Body of pancreas (tissue), 4 donors: Measurements from ENCODE around the gene ZBTB16. TPM values are rescaled to one million over a fixed set of nuclear protein-coding genes. Genes with fewer than 3 reads are reported as not detected.

Experiments
- ATAC-seq: fragments of 150-250 bp; one replicate; pipeline ENCODE4 v1.9.1; 2016
- DNase-seq, 4 donors: peaks; one replicate each; pipeline ENCODE4 v3.0.0-alpha.2; 2019
- H3K27ac ChIP-seq, 4 donors: fragments of 200-600 bp; sonication (generic); 1 replicate in 3 of 4; 2 replicates in 1 of 4; pipeline versions ENCODE4 v1.5.1 to v1.6.1; 2016 to 2019; ENCODE audit warnings: mild to moderate bottlenecking in 1 of 4, mixed read lengths in 1 of 4, moderate library complexity in 1 of 4
- H3K27me3 ChIP-seq, 2 donors: fragments of 200-600 bp; sonication (generic); one replicate each; pipeline ENCODE4 v1.6.0; 2016; ENCODE audit warnings: mild to moderate bottlenecking in 1 of 2
- H3K36me3 ChIP-seq, 2 donors: fragments of 200-600 bp; sonication (generic); replicated peaks in 1 of 2; 2 replicates each; pipeline ENCODE4 v1.5.1; 2016; ENCODE audit warnings: low read depth in 2 of 2; ENCODE audit not compliant: insufficient read depth in 1 of 2
- H3K4me1 ChIP-seq: fragments of 200-600 bp; sonication (generic); one replicate; pipeline ENCODE4 v1.6.0; 2016
- H3K4me3 ChIP-seq, 2 donors: fragments of 200-600 bp; sonication (generic); 1 replicate in 1 of 2; 2 replicates in 1 of 2; pipeline ENCODE4 v1.5.1; 2016 to 2019
- H3K9me3 ChIP-seq, 3 donors: fragments of 200-600 bp; sonication (generic); 1 replicate in 2 of 3; 2 replicates in 1 of 3; pipeline ENCODE4 v1.5.1; 2016
- CTCF ChIP-seq, 7 experiments: fragments of 450-650 bp in 4 of 7; fragments of 200-600 bp in 3 of 7; sonication (generic) in 3 of 7; IDR thresholded peaks; one replicate each; pipeline ENCODE4 v1.5.1; 2016 to 2019; ENCODE audit warnings: antibody characterized with exemption in 7 of 7
- POLR2A ChIP-seq, 3 donors: fragments of 450-650 bp; IDR thresholded peaks; one replicate each; pipeline ENCODE4 v1.6.1; 2016; ENCODE audit warnings: antibody characterized with exemption in 3 of 3, mild to moderate bottlenecking in 2 of 3
- WGBS, 2 donors: methylation state at CpG; one replicate each; pipeline ENCODE4 v1.1.5; 2017; 5-methylcytosine and 5-hydroxymethylcytosine counted together
- intact Hi-C: fragments of 100-400 bp; cut with DNase I; formaldehyde crosslinking; loops from one replicate; pipeline ENCODE4 v1.15.1; 2023
- total RNA-seq, 2 donors: library from RNA; depleted of rRNA; stranded (reverse); fragments of >200 nt; gene quantifications; one replicate each; pipeline ENCODE4 v1.1.0, GENCODE V29; 2016

The ZBTB16 gene
- total RNA-seq, 2 donors from 2014 or later, result 96.5 to 150 TPM

- Histone ChIP-seq H3K36me3 (no peaks in the 10 kb centered on the region), H3K4me3 (no peak overlapping the region), H3K27me3 (no peaks in the 10 kb centered on the region), H3K27ac (peak overlapping the region; percentile 92 to 99 (median 98)), H3K9me3 (no peaks in the 10 kb centered on the region), H3K4me1 (peaks cover 96% of the 10 kb centered on the region)
- 6 to 8% methylated on average over 12 of the region's 12 CpGs for WGBS, 2 donors
- TF ChIP-seq POLR2A (IDR thresholded peaks at IDR 0.05), result peak in 2 of 3 donors; percentile 66 to 68
- peak in 2 of 7 experiments; percentile 0 to 9 for TF ChIP-seq CTCF (IDR thresholded peaks at IDR 0.05)
- intact Hi-C loops, result no loop called here
- DNase-seq (peak; percentile 93 to 98 (median 96)), ATAC-seq (peak; percentile 88)
Observed at GRCh38 chr11:114162719-114163123, 103.2 kb downstream of the ZBTB16 start.

DNA sequence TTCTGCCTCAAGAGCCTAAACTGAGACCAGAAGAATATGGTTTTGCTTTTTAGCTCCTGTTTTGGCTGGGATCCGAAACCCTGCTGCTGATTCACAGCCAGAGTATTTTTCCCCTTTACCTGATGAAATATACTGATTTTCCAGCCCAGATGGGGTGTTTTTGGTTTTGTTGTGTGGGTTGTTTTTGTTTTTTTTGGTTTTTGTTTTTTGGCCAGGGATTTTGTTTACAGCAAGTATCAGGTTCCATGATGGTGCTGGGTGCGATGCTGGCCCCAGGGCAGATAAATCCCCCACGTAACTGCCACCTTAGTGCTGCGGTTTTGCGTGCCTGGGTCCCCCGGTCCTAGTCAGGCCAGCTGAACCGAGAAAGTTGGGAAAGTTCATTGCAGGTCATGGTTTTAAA is 103.7 kb downstream of the ZBTB16 start:
- WGBS, 2 donors, result 20 to 48% methylated on average over 7 of the region's 7 CpGs
- peak overlapping the region; percentile 92 to 99 (median 98) for H3K27ac ChIP-seq
- H3K4me3 ChIP-seq, result no peak overlapping the region
- H3K36me3 ChIP-seq, result no peaks in the 10 kb centered on the region
- DNase-seq (peak in 3 of 4 donors; percentile 60 to 70 (median 65)), ATAC-seq (peak; percentile 5)
- peaks cover 96% of the 10 kb centered on the region for H3K4me1 ChIP-seq
- no peaks in the 10 kb centered on the region for H3K27me3 ChIP-seq
- H3K9me3 ChIP-seq, result no peaks in the 10 kb centered on the region
- TF ChIP-seq POLR2A (IDR thresholded peaks at IDR 0.05) (no peak), CTCF (IDR thresholded peaks at IDR 0.05) (no peak)
- intact Hi-C loops, result no loop called here

GRCh38 chr11:114163830-114164401 is 104.4 kb downstream of the ZBTB16 start:
- Histone ChIP-seq H3K27me3 (no peaks in the 10 kb centered on the region), H3K36me3 (no peaks in the 10 kb centered on the region), H3K9me3 (no peaks in the 10 kb centered on the region), H3K4me3 (no peak overlapping the region), H3K27ac (peak overlapping the region; percentile 92 to 99 (median 98)), H3K4me1 (peaks cover 96% of the 10 kb centered on the region)
- WGBS, 2 donors, result 43 to 61% methylated on average over 9 of the region's 9 CpGs
- ATAC-seq (no peak), DNase-seq (peak in 2 of 4 donors; percentile 42 to 58)
- TF ChIP-seq POLR2A (IDR thresholded peaks at IDR 0.05), result no peak
- TF ChIP-seq CTCF (IDR thresholded peaks at IDR 0.05), result no peak
- intact Hi-C loops, result no loop called here

GRCh38 chr11:114164546-114164945 is 105.0 kb downstream of the ZBTB16 start:
- intact Hi-C loops, result no loop called here
- H3K36me3 ChIP-seq, result no peaks in the 10 kb centered on the region
- ATAC-seq (no peak), DNase-seq (no peak)
- H3K9me3 ChIP-seq, result no peaks in the 10 kb centered on the region
- H3K4me3 ChIP-seq, result no peak overlapping the region
- peak overlapping the region; percentile 92 to 99 (median 98) for H3K27ac ChIP-seq
- H3K27me3 ChIP-seq, result no peaks in the 10 kb centered on the region
- no peak for TF ChIP-seq POLR2A (IDR thresholded peaks at IDR 0.05)
- TF ChIP-seq CTCF (IDR thresholded peaks at IDR 0.05), result no peak
- WGBS, 2 donors, result 92% methylated on average over 9 of the region's 9 CpGs
- H3K4me1 ChIP-seq, result peaks cover 96% of the 10 kb centered on the region
